Loucy (cell line): Measurements from ENCODE around the gene CT47A7.
A peak's percentile ranks its signal among the peaks of the same experiment; 100 is the strongest.
"Not testable (repeated sequence)": the region's sequence is repeated elsewhere in the genome, so short reads cannot be mapped to it uniquely, and the experiment has no call there.

ENCODE experiments used
- H2AFZ ChIP-seq: fragments of 200-600 bp; sonication (generic); 2 replicates; pipeline ENCODE4 v1.6.0; 2016; ENCODE audit warnings: antibody characterized with exemption, mild to moderate bottlenecking, low read length, moderate library complexity
- H3F3A ChIP-seq: fragments of 200-600 bp; 2 replicates; pipeline ENCODE4 v1.6.0; 2016; ENCODE audit warnings: antibody characterized with exemption, low read depth, mild to moderate bottlenecking
- H3K27me3 ChIP-seq: fragments of 200-600 bp; sonication (generic); 2 replicates; pipeline ENCODE4 v1.6.1; 2014; ENCODE audit warnings: low read length, mild to moderate bottlenecking; ENCODE audit not compliant: insufficient read depth, poor library complexity, severe bottlenecking
- H3K36me3 ChIP-seq: fragments of 200-600 bp; sonication (generic); 2 replicates; pipeline ENCODE4 v1.6.1; 2016; ENCODE audit warnings: low read length; ENCODE audit not compliant: insufficient read depth
- H3K4me1 ChIP-seq: fragments of 200-600 bp; sonication (generic); 2 replicates; pipeline ENCODE4 v1.5.1; 2014; ENCODE audit warnings: low read length, mild to moderate bottlenecking; ENCODE audit not compliant: insufficient read depth, poor library complexity, severe bottlenecking
- H3K4me2 ChIP-seq: fragments of 200-600 bp; sonication (generic); 2 replicates; pipeline ENCODE4 v1.6.0; 2014; ENCODE audit warnings: antibody characterized with exemption, low read length, low read depth, mild to moderate bottlenecking; ENCODE audit not compliant: poor library complexity, severe bottlenecking
- H3K4me3 ChIP-seq: fragments of 200-600 bp; sonication (generic); 2 replicates; pipeline ENCODE4 v1.5.1; 2014; ENCODE audit warnings: low read length, mild to moderate bottlenecking, mixed read lengths; ENCODE audit not compliant: poor library complexity, severe bottlenecking
- H3K79me2 ChIP-seq: fragments of 200-600 bp; sonication (generic); 2 replicates; pipeline ENCODE4 v1.6.1; 2014; ENCODE audit warnings: low read length; ENCODE audit not compliant: insufficient read depth
- H3K9ac ChIP-seq: fragments of 200-600 bp; sonication (generic); 2 replicates; pipeline ENCODE4 v1.6.0; 2014; ENCODE audit warnings: mild to moderate bottlenecking, low read depth, low read length, moderate library complexity; ENCODE audit not compliant: poor library complexity, severe bottlenecking
- H3K9me2 ChIP-seq: fragments of 200-600 bp; sonication (generic); replicated peaks from 2 replicates; pipeline ENCODE4 v1.6.1; 2016; ENCODE audit warnings: low read depth, low read length, mixed read lengths
- H3K9me3 ChIP-seq: fragments of 200-600 bp; sonication (generic); 2 replicates; pipeline ENCODE4 v1.6.1; 2014; ENCODE audit warnings: mild to moderate bottlenecking, antibody characterized with exemption, low read length, low read depth; ENCODE audit not compliant: insufficient read depth
- H4K20me1 ChIP-seq: fragments of 200-600 bp; sonication (generic); 2 replicates; pipeline ENCODE4 v1.6.0; 2014; ENCODE audit warnings: antibody characterized with exemption, low read length, mild to moderate bottlenecking; ENCODE audit not compliant: insufficient read depth, poor library complexity, severe bottlenecking
- CTCF ChIP-seq: fragments of 200-600 bp; sonication (generic); conservative IDR thresholded peaks from 2 replicates; pipeline ENCODE4 v1.5.1; 2014; ENCODE audit warnings: mild to moderate bottlenecking, antibody characterized with exemption, low read length
- EZH2phosphoT487 ChIP-seq: fragments of 200-600 bp; IDR thresholded peaks from 2 replicates; pipeline ENCODE4 v1.6.1; 2018; ENCODE audit warnings: antibody characterized with exemption, mild to moderate bottlenecking, moderate library complexity, borderline replicate concordance

Gene CT47A7

DNA sequence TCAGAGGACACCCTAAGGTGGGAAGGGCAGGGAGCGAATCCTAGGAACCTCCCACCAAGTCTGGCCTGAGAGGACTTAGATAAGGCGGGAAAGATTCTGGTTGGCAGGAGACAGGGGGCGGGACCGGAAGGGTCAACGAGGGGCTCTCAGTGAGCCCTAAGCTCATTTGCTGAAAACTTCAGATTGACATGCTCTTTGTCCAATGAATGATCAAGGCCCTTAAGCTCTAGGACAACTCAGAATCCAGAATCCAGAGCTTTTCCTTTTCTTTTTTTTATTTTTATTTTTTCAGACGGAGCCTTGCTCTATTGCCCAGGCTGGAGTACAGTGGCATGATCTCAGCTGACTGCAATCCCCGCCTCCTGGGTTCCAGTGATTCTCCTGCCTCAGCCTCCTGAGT is at the start of gene CT47A7:
TSS of gene CT47A7 (minus strand) at position 101 of the 400 bp plus-strand sequence. CDS start 255 bp downstream, outside the sequence.
- not testable (repeated sequence) for H3K27me3 ChIP-seq, H3K9ac ChIP-seq, H3K4me2 ChIP-seq, H3K4me3 ChIP-seq, H3K79me2 ChIP-seq, H4K20me1 ChIP-seq, H3F3A ChIP-seq, H3K9me3 ChIP-seq, H3K36me3 ChIP-seq, H3K9me2 ChIP-seq, H3K4me1 ChIP-seq, H2AFZ ChIP-seq

DNA sequence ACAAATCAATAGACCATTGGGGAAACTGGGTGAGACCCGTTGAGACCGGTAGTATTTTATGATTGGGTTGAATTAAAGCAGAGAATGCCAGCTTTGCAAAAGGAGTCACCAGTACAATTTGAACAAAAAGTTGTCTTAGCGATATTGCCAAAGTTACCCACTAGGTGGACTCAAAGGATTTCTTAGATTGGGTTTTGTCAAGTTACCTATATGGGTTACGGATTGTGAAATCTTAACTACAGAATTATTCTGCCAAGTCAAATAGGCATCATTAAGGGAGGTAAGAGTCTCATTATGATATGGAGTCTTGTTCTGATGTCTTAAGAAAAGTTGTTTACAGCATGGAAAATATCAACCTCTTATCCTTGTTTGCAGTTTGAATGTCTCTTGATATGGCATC is 44.2 kb upstream of the CT47A7 start:
- no peaks in the 10 kb centered on the region for H3K4me1 ChIP-seq
- H3K9me3 ChIP-seq: no peaks in the 10 kb centered on the region
- no peaks in the 10 kb centered on the region for H3K27me3 ChIP-seq
- H2AFZ ChIP-seq: no peak overlapping the region
- TF ChIP-seq CTCF (peak; percentile 44), EZH2phosphoT487 (no peak)
- no peaks in the 10 kb centered on the region for H3K36me3 ChIP-seq
- H4K20me1 ChIP-seq: no peaks in the 10 kb centered on the region
- H3F3A ChIP-seq: no peaks in the 10 kb centered on the region
- H3K9ac ChIP-seq: no peak overlapping the region
- H3K4me3 ChIP-seq: no peak overlapping the region
- no peaks in the 10 kb centered on the region for H3K9me2 ChIP-seq
- no peak overlapping the region for H3K4me2 ChIP-seq
- no peaks in the 10 kb centered on the region for H3K79me2 ChIP-seq

GRCh38 chrX:120999413-120999812 is 43.0 kb upstream of the CT47A7 start:
- TF ChIP-seq CTCF: no peak
- no peak for TF ChIP-seq EZH2phosphoT487
- Histone ChIP-seq H3K9me3 (no peaks in the 10 kb centered on the region), H3F3A (no peaks in the 10 kb centered on the region), H3K9me2 (no peaks in the 10 kb centered on the region), H4K20me1 (no peaks in the 10 kb centered on the region), H3K4me1 (no peaks in the 10 kb centered on the region), H3K79me2 (no peaks in the 10 kb centered on the region), H3K27me3 (no peaks in the 10 kb centered on the region), H2AFZ (no peak overlapping the region), H3K4me3 (no peak overlapping the region), H3K4me2 (no peak overlapping the region), H3K9ac (no peak overlapping the region), H3K36me3 (no peaks in the 10 kb centered on the region)

- not testable (repeated sequence) for H3K36me3 ChIP-seq, H2AFZ ChIP-seq, H3K27me3 ChIP-seq, H3K79me2 ChIP-seq, H3K4me3 ChIP-seq, H3K4me2 ChIP-seq, H3F3A ChIP-seq, H3K9ac ChIP-seq, H3K4me1 ChIP-seq, H3K9me2 ChIP-seq, H4K20me1 ChIP-seq, H3K9me3 ChIP-seq
Measured at GRCh38 chrX:120985660-120986059, 29.3 kb upstream of the CT47A7 start, which contains the start of gene CT47A1. CT47A1 (minus strand) TSS chrX:120985760; CDS start chrX:120985529, 231 bp downstream.
